Tongue (tissue), 2 donors: ENCODE results near the gene EPB41L4B. TPM values are rescaled to one million over a fixed set of nuclear protein-coding genes. Genes with fewer than 3 reads are reported as not detected.

ENCODE experiments used
- DNase-seq: peaks from one replicate; pipeline ENCODE4 v3.0.0-alpha.2; 2015
- total RNA-seq: library from RNA; depleted of rRNA; stranded (reverse); fragments of >200 nt; gene quantifications from one replicate; pipeline ENCODE4 v1.2.3, GENCODE V29; 2014

Gene EPB41L4B
- total RNA-seq, 1 donor from 2014 or later: 5.8 TPM

GRCh38 chr9:109198736-109199382 lies 122.0 kb downstream of the EPB41L4B start:
- no peak for DNase-seq

- no peak for DNase-seq
Observed at GRCh38 chr9:109193974-109194556, 126.8 kb downstream of the EPB41L4B start.

- peak; percentile 57 for DNase-seq
Observed at GRCh38 chr9:109192732-109193361, 128.0 kb downstream of the EPB41L4B start.

GRCh38 chr9:109191746-109192145 lies 129.1 kb downstream of the EPB41L4B start:
- DNase-seq: no peak

GRCh38 chr9:109190151-109190550 lies 130.7 kb downstream of the EPB41L4B start:
- DNase-seq: no peak

- DNase-seq: no peak
Observed at GRCh38 chr9:109186857-109187520, 133.9 kb downstream of the EPB41L4B start.

GRCh38 chr9:109182940-109183798 lies 137.7 kb downstream of the EPB41L4B start:
- peak; percentile 25 for DNase-seq

GRCh38 chr9:109182550-109182939 lies 138.3 kb downstream of the EPB41L4B start:
- no peak for DNase-seq

- no peak for DNase-seq
Observed at GRCh38 chr9:109181284-109181683, 139.6 kb downstream of the EPB41L4B start.

GRCh38 chr9:109179801-109180523 lies 140.9 kb downstream of the EPB41L4B start:
- no peak for DNase-seq

GRCh38 chr9:109176963-109177362 lies 143.9 kb downstream of the EPB41L4B start:
- no peak for DNase-seq

GRCh38 chr9:109176386-109176785 lies 144.5 kb downstream of the EPB41L4B start:
- no peak for DNase-seq

- no peak for DNase-seq
Observed at GRCh38 chr9:109172935-109173334, 147.9 kb downstream of the EPB41L4B start.

- DNase-seq: no peak
Observed at GRCh38 chr9:109171926-109172325, 148.9 kb downstream of the EPB41L4B start.

- no peak for DNase-seq
Observed at GRCh38 chr9:109168170-109168569, 152.7 kb downstream of the EPB41L4B start.

- DNase-seq: no peak
Observed at GRCh38 chr9:109167716-109168115, 153.1 kb downstream of the EPB41L4B start.

GRCh38 chr9:109166771-109167601 lies 153.9 kb downstream of the EPB41L4B start, which contains the start of gene FRRS1L:
TSS of gene FRRS1L (minus strand) at chr9:109167249. CDS start at chr9:109167138, 111 bp downstream.
- DNase-seq: peak; percentile 32

GRCh38 chr9:109166171-109166770 lies 154.6 kb downstream of the EPB41L4B start:
- no peak for DNase-seq

GRCh38 chr9:109164042-109164441 lies 156.8 kb downstream of the EPB41L4B start:
- no peak for DNase-seq

- DNase-seq: no peak
Observed at GRCh38 chr9:109163194-109163593, 157.7 kb downstream of the EPB41L4B start.
